HepG2 (cell line): Measurements from ENCODE around the gene BTG1.

ENCODE experiments used
- KDM1A ChIP-seq: IDR thresholded peaks from 2 replicates; pipeline ENCODE4 v1.6.1; 2016; ENCODE audit warnings: missing compliant biosample characterization
- PHF8 ChIP-seq: sonication (generic); formaldehyde crosslinking; IDR thresholded peaks from 2 replicates; pipeline ENCODE4 v1.5.0; 2020; ENCODE audit warnings: missing genetic modification reagents
- ZSCAN29 ChIP-seq: sonication (generic); formaldehyde crosslinking; conservative IDR thresholded peaks from 2 replicates; pipeline ENCODE4 v1.4.0; 2020; ENCODE audit warnings: mild to moderate bottlenecking, missing genetic modification reagents
- TF ChIP-seq, protein P1 (sequence below): sonication (generic); formaldehyde crosslinking; IDR thresholded peaks from 2 replicates; pipeline ENCODE4 v1.5.0; 2020; ENCODE audit warnings: mild to moderate bottlenecking, missing genetic modification reagents, moderate library complexity

DNA sequence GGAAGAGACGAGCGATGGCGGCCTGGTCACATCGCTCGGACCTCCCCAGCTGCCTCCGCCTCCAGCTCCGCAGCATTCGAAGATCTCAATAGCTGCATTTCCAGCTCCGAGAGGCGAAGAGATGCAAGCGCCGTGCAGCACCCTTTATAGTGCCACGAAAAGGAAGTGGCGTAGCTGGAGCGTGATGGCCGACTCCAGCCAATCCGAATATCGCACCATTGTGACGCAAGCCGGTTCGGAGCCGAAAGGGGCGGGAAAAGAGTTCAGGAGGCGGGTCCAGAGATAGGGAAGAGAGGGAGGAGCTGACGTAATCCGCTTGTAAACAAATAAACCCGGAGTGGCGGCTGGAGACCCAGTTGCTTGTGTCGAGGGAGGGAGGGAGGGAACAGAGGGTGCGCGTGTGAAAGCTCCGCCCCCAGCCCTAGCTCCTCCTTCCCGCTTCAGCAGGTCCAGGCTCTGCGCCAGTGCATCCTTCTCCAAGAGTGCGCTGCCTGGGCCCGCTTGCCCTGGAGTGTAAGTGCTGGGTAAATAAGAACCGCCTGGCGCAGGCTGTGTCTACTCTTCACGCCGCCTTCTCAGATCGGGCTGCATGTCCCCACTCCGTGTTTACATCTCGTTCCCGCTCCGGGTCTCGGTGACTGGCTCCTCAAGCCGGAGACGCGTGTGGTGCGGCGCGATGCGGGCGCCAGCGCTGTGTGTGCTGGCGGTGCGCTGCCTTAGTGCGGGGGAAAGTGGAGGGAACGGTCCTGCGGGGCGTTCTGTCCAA is at the start of gene BTG1:
- TF ChIP-seq, protein P1, sequence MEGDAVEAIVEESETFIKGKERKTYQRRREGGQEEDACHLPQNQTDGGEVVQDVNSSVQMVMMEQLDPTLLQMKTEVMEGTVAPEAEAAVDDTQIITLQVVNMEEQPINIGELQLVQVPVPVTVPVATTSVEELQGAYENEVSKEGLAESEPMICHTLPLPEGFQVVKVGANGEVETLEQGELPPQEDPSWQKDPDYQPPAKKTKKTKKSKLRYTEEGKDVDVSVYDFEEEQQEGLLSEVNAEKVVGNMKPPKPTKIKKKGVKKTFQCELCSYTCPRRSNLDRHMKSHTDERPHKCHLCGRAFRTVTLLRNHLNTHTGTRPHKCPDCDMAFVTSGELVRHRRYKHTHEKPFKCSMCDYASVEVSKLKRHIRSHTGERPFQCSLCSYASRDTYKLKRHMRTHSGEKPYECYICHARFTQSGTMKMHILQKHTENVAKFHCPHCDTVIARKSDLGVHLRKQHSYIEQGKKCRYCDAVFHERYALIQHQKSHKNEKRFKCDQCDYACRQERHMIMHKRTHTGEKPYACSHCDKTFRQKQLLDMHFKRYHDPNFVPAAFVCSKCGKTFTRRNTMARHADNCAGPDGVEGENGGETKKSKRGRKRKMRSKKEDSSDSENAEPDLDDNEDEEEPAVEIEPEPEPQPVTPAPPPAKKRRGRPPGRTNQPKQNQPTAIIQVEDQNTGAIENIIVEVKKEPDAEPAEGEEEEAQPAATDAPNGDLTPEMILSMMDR (CRISPR knock-in tag) = 0 out of 2 replicates have a peak, but pooled peaks have one; percentile 11
- TF ChIP-seq ZSCAN29 (CRISPR knock-in tag) (no peak), KDM1A (CRISPR knock-in tag) (no peak; the same call in 1 of the 2 replicates), PHF8 (CRISPR knock-in tag) (peak; percentile 72)
